Fibroblast of gingiva (primary cell): ENCODE measurements around the gene DHX8.
"Not testable (repeated sequence)": the region's sequence is repeated elsewhere in the genome, so short reads cannot be mapped to it uniquely, and the experiment has no call there.

Experiments used
- DNase-seq: peaks from one replicate; pipeline ENCODE4 v3.0.0-alpha.2; 2011; ENCODE audit warnings: low read depth

DHX8 gene

DNA sequence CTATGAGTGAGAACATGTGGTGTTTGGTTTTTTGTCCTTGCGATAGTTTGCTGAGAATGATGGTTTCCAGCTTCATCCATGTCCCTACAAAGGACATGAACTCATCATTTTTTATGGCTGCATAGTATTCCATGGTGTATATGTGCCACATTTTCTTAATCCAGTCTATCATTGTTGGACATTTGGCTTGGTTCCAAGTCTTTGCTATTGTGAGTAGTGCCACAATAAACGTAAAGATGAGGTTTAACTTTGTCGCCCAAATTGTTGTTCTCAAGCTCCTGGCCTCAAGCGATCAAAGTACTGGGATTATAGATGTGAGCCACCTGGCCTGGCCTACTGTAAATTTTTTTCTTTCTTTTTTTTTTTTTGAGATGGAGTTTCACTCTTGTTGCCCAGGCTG lies 21.2 kb upstream of the DHX8 start:
- not testable (repeated sequence) for DNase-seq

DNA sequence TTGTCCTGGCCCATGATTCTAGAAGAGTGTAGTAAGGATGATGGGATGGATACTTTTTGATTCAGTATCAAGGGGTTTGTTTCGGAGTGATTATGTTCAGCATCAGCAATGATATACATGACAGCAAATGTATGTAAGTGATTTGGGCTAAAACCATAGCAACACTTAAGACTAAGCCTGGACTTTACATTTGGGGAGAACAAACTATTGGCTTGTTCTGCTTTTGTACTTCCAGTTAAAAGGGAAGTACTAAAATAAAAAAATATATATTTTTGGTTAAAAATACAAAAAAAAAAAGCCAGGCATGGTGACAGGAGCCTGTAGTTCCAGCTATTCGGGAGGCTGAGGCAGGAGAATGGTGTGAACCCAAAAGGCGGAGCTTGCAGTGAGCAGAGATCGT lies 20.5 kb upstream of the DHX8 start:
- no peak for DNase-seq

DNA sequence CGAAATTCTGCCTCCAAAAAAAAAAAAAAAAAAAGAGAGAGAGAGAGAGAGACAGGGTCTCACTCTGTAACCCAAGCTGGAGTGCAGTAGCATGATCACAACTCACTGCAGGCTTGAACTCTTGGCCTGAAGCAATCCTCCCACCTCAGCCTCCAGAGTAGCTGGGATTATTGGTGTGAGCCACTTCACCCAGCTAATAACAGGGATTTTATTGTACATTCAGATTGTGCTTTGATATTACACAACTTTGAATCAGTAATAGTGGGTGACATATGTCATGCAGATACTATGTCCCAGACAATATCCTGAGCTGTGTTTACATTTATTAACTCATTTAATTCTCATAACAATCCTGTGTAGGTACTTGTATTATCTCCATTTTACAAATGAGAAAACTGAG lies 19.7 kb upstream of the DHX8 start:
- no peak for DNase-seq

DNA sequence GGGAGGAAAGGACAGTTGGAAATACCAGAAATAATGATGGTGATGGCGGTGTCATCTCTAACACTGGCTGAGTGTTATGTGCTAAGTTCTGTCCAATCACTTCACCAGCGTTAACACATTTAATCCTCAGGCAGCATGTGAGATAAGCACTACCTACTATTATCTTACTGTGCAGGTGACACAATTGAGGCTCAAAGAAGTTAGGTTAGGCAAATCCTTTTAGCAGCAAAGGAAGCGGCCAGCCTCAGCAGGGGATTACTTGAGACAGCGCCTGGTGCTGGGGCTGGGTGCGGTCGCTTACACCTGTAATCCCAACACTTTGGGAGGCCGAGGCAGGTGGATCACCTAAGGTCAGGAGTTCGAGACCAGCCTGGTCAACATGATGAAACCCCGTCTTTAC lies 18.7 kb upstream of the DHX8 start:
- no peak for DNase-seq

DNA sequence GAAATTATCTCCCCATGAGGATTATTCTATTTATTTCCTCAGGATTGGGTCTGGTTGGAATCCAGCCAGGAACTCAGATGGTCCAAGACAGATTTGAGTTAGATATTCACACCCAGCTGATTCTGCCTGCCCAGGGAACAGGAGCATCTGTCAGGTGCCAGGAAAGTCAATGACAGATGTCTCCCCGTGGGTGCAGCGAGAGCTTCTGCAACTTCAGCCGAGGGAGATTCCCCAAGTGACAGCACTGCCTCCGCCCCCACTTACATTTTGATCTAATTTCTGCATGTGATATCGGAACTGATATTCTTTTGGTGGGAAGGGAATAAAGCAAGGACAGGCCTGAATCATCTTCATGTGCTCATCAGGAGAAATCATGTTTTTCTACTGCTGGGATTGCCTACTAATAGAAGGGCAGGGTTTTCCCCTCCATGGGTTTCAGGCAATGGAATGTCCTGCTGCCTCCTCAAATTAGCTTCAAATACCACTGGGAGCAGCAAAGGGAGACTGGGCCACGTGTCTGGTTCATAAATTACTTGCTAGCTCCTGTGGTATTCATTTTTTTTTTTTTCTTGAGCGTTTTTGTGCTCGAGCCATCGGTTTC lies 15.7 kb upstream of the DHX8 start:
- peak; percentile 97 for DNase-seq

DNA sequence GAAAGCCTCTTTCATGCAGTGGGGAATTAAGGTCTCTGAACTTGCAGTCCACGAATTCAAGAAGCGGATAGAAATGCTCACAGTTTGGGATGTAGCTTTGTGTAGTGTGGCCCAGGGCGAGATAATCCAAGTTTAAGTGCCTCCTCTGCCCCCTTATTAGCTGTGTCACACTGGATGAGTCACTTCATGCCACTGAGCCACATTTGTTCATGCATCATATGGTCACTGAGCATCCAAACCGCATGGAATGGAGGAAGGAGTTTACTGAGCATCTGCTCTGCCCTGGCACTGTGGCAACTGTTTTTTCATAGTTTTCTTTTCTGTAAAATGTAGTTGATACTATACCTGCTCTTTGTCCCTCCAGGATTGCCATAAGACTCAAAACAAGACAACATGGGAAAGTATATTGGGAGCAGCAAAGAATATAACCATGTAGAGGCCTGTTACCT lies 15.1 kb upstream of the DHX8 start:
- peak; percentile 76 for DNase-seq

DNA sequence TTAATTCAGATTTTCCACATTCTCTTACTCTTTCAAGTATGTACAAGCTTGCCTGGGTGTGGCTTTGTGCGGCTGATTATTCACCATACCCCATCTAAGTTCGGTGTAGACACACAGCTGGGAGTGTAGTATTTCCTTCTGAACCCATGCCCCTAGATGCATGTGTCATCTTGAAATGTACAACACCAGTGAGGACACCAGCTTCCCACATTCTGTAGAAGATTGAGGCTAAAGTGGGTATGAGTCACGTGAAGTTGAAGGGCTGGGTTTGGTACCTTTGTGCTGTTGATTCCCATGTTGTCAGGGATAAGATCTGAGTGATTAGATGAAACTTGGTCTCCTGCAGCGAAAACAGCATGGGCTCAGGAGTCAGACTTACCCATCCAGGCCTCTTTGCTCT lies 14.6 kb upstream of the DHX8 start:
- DNase-seq = peak; percentile 91

DNA sequence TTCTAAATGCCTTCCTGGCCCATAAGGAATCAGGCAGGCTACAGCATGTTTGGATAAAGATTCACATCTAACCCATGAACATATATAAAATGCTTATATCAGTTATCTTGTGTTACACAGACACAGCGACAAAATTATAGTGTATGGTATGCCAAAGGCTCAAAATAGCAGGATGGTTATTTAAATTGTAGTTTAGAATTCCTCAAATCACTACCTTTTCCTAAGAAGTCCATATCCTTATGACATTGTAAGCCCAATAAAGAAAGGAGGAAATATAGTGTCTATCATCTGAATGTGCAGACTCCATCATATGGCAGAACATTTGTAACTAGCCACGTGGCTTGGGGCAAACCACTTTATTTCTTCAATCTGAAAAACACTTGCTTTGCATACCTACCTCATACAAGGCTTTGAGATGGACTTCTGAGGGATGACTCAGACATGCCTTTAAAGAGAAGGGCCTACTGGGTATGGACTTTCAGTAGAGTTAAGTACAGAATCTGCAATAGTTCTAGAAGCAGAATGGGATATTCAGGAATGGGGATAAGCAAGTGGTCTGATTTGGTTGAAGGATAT lies 12.1 kb upstream of the DHX8 start:
- DNase-seq = no peak

DNA sequence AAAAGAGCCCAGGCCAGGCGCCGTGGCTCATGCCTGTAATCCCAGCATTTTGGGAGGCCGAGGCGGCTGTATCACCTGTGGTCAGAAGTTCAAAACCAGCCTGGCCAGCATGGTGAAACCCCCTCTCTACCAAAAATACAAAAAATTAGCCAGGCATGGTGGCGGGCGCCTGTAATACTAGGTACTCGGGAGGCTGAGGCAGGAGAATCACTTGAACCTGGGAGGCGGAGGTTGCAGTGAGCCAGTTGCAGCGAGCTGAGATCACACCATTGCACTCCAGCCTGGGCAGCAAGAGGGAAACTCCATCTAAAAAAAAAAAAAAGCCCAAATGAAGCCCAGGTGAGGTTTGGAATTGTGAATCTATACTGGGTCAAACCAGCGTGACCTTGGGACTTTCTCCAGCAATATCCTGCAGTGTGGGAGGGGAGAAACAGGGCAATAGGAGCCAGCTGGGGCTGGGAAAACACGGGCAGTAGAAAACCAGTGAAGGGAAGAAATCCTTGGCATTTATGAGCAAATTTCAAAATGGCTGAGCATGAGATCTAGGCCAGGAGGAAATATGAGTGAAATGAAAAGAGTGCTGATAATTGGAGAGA lies 8.2 kb upstream of the DHX8 start:
- DNase-seq = no peak

DNA sequence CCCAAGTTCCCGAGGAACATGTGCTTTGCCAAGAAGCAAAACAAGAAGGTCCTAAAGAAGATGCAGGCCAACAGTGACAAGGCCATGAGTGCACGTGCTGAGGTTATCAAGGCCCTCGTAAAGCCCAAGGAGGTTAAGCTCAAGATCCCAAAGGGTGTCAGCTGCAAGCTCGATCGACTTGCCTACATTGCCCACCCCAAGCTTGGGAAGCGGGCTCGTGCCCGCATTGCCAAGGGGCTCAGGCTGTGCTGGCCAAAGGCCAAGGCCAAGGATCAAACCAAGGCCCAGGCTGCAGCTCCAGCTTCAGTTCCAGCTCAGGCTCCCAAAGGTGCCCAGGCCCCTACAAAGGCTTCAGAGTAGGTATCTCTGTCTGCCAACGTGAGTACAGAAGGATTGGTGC lies 7.5 kb upstream of the DHX8 start:
- DNase-seq = not testable (repeated sequence)

DNA sequence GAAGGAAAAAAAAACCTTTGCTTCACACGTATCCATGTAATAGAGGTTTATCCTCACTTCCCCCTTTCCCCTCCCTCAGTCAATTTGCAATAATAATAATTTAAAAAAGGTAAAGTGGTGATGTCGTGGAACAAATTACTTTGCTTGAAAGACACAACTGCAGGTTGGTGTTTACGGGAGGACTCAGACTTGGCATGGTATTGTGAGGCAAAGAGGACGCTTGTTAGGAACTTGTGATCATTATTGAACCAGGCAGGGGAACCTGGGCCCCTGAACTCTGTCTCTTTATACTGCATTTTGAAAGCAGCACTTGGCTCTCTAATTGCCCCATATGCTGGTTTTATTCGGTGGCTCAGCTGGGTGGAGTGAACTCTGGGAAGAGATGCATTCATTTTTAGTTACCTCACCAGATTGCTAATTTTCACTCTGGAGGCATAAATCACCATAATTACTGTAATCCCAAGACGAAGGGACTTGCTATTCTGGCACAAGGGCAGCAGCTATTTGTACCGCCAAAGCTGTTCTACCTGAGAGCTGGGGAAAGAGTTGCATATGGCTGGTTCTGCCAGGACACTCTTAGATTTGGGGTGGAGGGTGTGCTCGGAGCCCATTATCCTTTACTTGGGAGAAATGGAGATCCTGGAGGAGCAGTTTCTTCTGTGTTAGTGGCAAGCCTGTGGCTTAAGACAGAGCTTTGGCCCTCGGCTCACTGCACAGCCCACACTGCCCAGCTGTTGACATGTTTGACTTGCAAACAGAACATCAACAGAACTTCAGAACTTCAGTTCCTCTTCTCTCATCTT lies 5.7 kb upstream of the DHX8 start:
- DNase-seq = no peak

DNA sequence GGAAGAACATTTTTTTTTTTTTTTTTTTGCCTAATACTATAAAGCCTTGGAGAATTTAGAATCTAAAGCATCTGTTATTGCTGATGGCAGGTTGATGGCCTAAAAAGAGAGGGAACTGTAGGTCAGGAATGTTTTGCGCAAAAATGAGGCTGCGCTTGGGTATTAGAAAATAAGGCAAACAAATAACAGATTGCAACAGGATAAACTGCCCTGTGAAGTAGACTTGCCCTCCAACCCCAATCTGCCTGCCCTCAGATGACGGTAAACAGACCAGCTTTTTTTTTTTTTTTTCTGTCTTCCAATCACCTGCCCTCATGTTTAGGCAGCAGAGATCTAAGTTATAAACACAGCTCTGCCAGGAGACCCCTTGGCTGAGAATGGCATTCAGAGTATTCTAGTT lies 3.8 kb upstream of the DHX8 start:
- DNase-seq = no peak

DNA sequence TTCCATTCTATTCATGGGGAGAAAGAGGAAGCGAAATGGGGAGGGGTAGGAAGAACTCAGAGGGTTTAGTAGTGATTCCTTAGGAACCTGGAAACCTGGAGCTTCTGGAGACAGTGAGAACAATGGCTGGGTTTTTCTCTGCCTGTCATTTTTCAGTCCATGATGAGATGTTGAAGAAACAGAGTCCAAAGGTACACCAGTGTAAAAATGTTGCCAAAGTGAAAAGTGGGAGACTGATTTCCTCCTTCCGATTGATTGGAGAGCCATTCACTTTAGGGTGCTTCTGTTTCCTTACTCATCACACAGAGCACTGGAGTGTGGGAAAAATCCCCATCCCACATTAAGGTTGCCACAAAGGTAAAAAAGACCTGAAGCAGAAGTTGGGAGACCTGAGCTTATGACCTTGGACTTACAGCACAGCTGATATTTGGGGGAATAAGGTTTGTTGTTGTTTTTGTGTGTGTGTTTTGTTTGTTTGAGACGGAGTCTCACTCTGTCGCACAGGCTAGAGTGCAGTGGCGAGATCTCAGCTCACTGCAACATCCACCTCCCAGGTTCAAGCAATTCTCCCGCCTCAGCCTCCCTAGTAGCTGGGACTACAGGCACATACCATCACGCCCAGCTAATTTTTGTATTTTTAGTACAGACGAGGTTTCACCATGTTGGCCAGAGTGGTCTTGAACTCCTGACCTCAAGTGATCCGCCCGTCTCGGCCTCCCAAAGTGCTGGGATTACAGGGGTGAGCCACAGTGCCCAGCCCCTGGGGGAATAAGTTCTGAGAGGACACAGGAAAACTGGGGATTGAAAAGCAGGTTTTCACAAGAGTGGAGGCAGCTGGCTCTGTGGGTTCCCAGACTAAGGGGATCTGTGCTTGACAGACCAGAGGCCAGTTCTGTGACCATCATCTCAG lies 1.4 kb upstream of the DHX8 start:
- no peak for DNase-seq

DNA sequence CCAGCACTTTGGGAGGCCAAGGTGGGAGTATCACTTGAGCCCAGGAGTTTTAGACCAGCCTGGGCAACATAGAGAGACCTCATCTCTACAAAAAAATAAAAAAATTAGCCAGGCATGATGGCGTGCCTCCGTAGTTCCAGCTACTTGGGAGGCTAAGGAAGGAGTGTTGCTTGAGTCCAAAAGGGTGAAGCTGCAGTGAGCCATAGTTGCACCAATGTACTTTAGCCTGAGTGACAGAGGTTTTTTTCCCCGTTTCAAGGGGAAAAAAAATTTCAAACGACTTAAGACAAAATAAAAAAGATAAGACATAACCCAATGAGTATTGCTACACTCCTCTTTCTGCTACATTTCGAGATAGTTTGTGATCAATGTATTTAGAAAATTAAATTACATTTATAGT lies 6.8 kb downstream of the DHX8 start:
- DNase-seq = no peak

DNA sequence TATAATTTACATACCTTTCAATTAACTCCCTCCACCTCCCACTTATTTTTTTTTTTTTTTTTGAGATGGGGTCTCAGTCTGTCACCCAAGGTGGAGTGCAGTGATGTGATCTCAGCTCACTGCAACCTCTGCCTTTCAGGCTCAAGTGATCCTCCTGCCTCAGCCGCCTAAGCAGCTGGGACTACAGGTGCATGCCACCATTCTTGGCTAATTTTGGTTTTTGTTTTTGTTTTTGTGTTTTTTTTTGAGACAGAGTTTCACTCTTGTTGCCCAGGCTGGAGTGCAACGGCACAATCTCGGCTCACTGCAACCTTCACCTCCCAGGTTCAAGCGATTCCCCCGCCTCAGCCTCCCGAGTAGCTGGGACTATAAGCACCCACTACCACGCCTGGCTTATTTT lies 25.7 kb downstream of the DHX8 start:
- not testable (repeated sequence) for DNase-seq

DNA sequence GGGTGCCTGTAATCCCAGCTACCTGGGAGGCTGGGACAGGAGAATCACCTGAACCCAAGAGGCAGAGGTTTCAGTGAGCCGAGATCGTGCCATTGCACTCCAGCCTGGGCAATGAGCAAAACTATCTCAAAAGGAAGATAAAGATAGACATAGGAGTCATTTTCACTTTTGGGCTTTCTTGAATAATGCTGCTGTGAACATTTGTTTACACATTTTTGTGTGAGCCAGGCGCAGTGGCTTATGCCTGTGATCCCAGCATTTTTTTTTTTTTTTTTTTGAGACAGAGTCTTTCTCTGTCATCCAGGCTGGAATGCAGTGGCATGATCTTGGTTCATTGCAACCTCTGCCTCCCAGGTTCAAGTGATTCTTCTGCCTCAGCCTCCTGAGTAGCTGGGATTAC lies 27.4 kb downstream of the DHX8 start:
- DNase-seq = not testable (repeated sequence)

DNA sequence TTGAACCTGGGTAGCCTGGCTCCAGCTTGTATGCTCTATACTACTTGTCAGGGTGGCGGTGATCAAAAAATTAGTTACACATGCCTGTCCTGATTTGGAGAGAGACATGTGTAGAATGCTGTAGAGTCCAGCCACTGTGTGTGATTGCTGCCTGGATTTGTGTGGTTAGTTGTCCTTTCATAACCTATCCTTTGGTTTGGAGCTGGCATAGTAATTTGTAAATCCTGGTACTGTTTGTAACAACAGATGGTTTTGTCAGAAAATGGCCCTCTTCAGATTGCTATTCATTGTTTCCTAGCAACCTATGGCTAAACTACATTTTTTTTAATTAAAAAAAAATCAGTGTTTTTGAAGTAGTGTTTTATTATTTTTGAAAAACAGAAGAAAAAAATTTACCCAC lies 31.9 kb downstream of the DHX8 start:
- peak; percentile 67 for DNase-seq

DNA sequence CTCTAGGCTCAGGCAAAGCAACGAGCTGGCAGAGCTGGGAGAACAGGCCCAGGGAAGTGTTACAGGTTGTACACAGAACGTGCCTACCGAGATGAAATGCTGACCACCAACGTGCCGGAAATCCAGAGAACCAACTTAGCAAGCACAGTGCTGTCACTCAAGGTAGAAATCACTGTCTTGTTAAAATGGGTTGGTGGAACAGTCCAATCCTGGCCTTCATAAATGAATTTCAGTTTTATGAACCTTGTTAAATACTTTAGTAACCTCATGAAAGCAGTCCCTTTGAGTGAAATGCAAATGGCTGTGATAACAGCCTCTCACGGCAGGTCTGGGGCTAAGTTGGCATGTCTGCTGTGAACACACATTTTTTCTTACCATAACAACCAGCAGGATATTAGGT lies 33.4 kb downstream of the DHX8 start:
- no peak for DNase-seq

DNA sequence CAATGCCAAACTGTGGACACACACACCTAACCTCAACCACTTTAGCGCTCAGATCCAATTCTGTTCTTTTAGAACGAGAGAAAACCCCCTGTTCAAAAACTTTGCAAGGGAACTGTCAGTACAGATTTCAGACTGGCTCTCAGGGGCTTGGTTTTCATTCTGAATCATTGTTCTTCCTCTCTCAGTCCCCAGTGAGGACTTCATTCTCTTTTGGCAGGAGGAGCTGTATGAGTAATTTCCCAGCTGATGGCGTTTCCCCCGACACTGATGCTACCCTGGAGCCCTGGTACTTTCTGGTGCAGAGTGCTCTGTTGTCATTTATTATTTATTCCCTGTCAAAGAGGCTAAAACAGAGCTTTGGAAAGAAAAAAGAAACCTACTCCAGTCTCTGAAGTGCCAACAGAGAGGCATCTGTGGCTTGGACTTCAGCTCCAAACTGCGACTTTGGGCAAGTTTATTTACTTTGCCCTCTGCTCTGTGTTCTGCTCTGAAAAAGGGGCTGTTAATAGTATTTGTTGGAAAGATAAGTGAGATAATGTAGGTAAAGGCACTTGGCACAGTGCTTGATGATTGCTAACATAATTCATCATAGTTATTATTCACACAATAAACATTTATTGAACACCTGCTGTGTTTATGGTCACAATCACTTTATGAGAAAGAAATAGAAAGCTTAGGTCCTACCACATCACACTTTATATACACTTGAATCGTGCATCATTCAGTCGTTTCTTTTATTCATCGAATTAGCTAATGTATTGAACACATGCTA lies 34.0 kb downstream of the DHX8 start:
- peak; percentile 58 for DNase-seq

DNA sequence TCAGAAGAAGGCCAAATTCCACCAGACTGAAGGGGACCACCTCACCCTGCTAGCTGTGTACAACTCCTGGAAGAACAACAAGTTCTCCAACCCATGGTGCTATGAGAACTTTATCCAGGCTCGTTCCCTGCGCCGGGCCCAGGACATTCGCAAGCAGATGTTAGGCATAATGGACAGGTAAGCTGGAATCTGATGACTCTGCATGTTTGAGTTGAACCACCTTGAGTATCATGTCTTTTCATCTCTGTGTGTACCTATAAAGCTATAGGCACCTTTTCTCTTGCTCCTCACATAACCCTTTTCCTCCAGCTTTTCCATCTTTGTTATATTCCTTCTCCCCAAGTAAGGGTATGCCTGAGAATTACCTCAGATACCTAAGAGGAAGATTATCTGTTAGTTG lies 37.6 kb downstream of the DHX8 start:
- no peak for DNase-seq

DNA sequence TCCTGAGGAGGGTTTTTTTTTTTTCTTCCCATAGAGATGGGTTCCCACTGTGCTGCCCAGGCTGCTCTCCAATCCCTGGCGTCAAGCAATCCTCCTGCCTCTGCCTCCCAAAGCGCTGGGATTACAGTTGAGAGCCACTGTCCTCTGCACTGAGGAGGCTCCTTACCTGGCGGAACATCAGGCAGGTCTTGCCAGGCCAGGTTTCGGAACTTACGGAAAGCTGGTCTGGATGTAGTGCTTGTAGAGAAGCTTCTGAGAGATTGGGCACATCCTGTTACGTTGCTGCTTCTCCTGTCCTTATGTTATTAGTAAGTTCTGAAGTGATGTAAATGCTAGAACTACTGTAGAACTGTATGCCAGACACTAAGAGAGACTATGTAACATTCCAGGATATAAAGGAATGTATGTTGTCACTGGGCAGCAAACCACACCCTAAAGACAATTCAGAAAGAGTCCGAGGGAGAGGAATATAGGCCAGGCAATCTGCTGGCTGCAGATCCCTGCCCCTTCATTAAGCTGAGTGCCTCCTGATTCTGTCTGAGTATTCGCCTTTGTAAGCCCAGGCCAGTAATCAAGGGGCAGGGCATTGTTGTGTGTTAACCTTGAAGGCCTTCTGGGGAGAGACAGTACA lies 41.3 kb downstream of the DHX8 start:
- no peak for DNase-seq
